Measurements from ENCODE around the gene KRTAP16-1.

KRTAP16-1 gene

DNA sequence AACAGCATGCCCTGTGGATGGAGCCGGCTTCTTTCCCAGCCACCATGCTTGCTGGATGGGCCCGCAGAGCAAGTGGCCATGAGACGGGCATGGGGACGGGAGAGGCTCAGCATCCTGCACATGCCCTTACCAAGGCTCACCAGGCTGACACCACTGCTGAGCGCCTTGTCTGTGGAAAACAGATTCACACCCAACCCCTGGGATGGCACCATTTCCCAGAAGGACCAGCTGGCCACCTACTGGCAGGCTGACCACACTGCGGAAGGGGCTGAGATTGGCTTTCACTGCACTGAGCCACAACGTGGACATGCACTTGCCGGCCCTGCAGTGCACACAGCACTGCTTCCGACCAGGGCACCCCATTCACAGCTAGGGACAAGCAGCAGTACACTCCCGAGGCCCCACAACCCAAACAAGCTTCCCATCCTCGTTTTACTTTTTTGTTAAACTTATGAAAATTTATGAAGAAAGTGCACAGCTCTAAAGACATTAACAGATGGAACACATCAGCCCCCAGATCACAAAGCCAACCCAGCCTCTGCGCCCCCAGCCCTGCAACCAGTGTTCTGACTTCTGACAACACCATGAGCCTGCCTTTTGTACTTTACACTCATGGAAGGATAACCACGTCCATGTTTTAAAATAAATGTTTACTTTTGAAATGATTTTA lies 20.3 kb upstream of the KRTAP16-1 start:
- Histone ChIP-seq H3K27me3 (ENCODE audit: insufficient read depth, low read length) (no peaks in the 10 kb centered on the region), H3K4me1 (ENCODE audit: control insufficient read depth, insufficient read depth, low read length, unreplicated experiment) (no peaks in the 10 kb centered on the region), H3K4me3 (ENCODE audit: low read depth, low read length) (no peak overlapping the region), H3K27ac (ENCODE audit: low read depth, low read length) (no peak overlapping the region), H3K36me3 (ENCODE audit: insufficient read depth, low read length) (no peaks in the 10 kb centered on the region), H3K79me2 (ENCODE audit: control insufficient read depth, insufficient read depth, low read length, unreplicated experiment) (no peaks in the 10 kb centered on the region), H2AFZ (ENCODE audit: low read length, unreplicated experiment) (no peak overlapping the region)

GRCh38 chr17:41328207-41328606 lies 19.1 kb upstream of the KRTAP16-1 start:
- Histone ChIP-seq H3K27ac (ENCODE audit: low read depth, low read length) (no peak overlapping the region), H2AFZ (ENCODE audit: low read length, unreplicated experiment) (no peak overlapping the region), H3K36me3 (ENCODE audit: insufficient read depth, low read length) (no peaks in the 10 kb centered on the region), H3K79me2 (ENCODE audit: control insufficient read depth, insufficient read depth, low read length, unreplicated experiment) (no peaks in the 10 kb centered on the region), H3K4me3 (ENCODE audit: low read depth, low read length) (no peak overlapping the region), H3K27me3 (ENCODE audit: insufficient read depth, low read length) (no peaks in the 10 kb centered on the region), H3K4me1 (ENCODE audit: control insufficient read depth, insufficient read depth, low read length, unreplicated experiment) (no peaks in the 10 kb centered on the region)

DNA sequence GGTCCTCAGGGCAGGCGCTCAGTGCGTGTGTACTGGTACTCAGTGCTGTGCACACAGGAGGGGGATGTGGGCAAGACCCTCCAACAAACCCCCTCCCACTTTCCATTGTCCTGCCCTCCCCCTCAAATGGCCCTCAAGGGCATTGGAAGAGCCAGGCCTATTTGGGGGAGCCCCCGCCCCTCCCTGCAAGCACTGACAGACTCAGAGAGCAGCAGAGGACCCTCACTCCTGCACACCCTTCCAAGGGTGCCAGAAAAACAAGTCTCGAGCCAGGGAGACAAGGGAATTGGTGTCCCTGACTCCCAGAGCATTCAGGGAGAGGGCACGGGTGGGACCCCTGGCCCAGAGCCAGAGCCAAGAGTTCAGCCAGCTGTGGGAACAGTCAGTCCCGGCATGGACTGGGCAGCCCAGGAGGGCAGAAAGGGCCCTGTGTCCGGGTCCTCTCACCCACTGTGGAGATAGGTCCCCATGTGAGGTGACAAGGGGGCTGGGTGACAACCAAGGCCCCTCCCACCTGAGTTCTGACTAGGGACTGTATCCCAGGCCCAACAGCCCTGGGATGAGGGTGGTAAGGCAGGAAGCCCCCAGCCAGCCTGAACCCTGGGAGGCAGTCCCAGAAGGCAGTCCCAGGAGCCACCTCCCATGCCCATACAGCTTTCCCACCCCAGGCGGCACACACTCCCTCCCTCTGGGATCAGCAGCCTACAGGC lies 18.5 kb upstream of the KRTAP16-1 start:
- H3K4me3 ChIP-seq (ENCODE audit: low read depth, low read length): no peak overlapping the region
- H2AFZ ChIP-seq (ENCODE audit: low read length, unreplicated experiment): no peak overlapping the region
- H3K79me2 ChIP-seq (ENCODE audit: control insufficient read depth, insufficient read depth, low read length, unreplicated experiment): no peaks in the 10 kb centered on the region
- no peaks in the 10 kb centered on the region for H3K4me1 ChIP-seq (ENCODE audit: control insufficient read depth, insufficient read depth, low read length, unreplicated experiment)
- no peaks in the 10 kb centered on the region for H3K27me3 ChIP-seq (ENCODE audit: insufficient read depth, low read length)
- no peak overlapping the region for H3K27ac ChIP-seq (ENCODE audit: low read depth, low read length)
- no peaks in the 10 kb centered on the region for H3K36me3 ChIP-seq (ENCODE audit: insufficient read depth, low read length)

- no peak overlapping the region for H3K27ac ChIP-seq (ENCODE audit: low read depth, low read length)
- no peaks in the 10 kb centered on the region for H3K4me1 ChIP-seq (ENCODE audit: control insufficient read depth, insufficient read depth, low read length, unreplicated experiment)
- H3K79me2 ChIP-seq (ENCODE audit: control insufficient read depth, insufficient read depth, low read length, unreplicated experiment): no peaks in the 10 kb centered on the region
- no peaks in the 10 kb centered on the region for H3K36me3 ChIP-seq (ENCODE audit: insufficient read depth, low read length)
- H3K4me3 ChIP-seq (ENCODE audit: low read depth, low read length): no peak overlapping the region
- H2AFZ ChIP-seq (ENCODE audit: low read length, unreplicated experiment): no peak overlapping the region
- H3K27me3 ChIP-seq (ENCODE audit: insufficient read depth, low read length): no peaks in the 10 kb centered on the region
These were observed 17.4 kb upstream of the KRTAP16-1 start for GRCh38 chr17:41326173-41327145.

DNA sequence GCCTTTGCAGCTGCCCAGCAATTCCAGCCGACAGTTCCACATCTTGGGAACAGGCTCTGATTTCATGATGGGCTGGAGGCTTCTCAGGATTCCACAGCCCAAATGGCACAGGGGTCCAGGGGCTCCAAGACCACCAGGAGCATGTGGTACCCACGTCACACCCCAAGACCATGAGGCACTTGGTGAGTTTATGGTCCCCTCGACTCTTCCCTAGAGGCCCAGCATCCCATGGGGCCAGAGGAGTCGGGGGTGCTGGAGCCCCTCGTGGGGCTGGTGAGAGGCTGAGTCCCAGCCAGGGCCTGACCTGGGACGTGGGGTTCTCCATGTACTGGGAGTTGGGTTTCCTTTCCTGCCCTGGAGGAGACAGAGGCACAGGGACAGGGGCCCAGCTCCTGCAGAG lies 16.5 kb upstream of the KRTAP16-1 start:
- Histone ChIP-seq H3K27me3 (ENCODE audit: insufficient read depth, low read length) (no peaks in the 10 kb centered on the region), H3K4me1 (ENCODE audit: control insufficient read depth, insufficient read depth, low read length, unreplicated experiment) (no peaks in the 10 kb centered on the region), H3K36me3 (ENCODE audit: insufficient read depth, low read length) (no peaks in the 10 kb centered on the region), H2AFZ (ENCODE audit: low read length, unreplicated experiment) (no peak overlapping the region), H3K27ac (ENCODE audit: low read depth, low read length) (no peak overlapping the region), H3K79me2 (ENCODE audit: control insufficient read depth, insufficient read depth, low read length, unreplicated experiment) (no peaks in the 10 kb centered on the region), H3K4me3 (ENCODE audit: low read depth, low read length) (no peak overlapping the region)

- H3K27me3 ChIP-seq (ENCODE audit: insufficient read depth, low read length): no peaks in the 10 kb centered on the region
- H3K4me3 ChIP-seq (ENCODE audit: low read depth, low read length): no peak overlapping the region
- H3K4me1 ChIP-seq (ENCODE audit: control insufficient read depth, insufficient read depth, low read length, unreplicated experiment): no peaks in the 10 kb centered on the region
- H2AFZ ChIP-seq (ENCODE audit: low read length, unreplicated experiment): no peak overlapping the region
- H3K27ac ChIP-seq (ENCODE audit: low read depth, low read length): no peak overlapping the region
- no peaks in the 10 kb centered on the region for H3K36me3 ChIP-seq (ENCODE audit: insufficient read depth, low read length)
- H3K79me2 ChIP-seq (ENCODE audit: control insufficient read depth, insufficient read depth, low read length, unreplicated experiment): no peaks in the 10 kb centered on the region
These were observed 16.0 kb upstream of the KRTAP16-1 start for GRCh38 chr17:41325126-41325525.

DNA sequence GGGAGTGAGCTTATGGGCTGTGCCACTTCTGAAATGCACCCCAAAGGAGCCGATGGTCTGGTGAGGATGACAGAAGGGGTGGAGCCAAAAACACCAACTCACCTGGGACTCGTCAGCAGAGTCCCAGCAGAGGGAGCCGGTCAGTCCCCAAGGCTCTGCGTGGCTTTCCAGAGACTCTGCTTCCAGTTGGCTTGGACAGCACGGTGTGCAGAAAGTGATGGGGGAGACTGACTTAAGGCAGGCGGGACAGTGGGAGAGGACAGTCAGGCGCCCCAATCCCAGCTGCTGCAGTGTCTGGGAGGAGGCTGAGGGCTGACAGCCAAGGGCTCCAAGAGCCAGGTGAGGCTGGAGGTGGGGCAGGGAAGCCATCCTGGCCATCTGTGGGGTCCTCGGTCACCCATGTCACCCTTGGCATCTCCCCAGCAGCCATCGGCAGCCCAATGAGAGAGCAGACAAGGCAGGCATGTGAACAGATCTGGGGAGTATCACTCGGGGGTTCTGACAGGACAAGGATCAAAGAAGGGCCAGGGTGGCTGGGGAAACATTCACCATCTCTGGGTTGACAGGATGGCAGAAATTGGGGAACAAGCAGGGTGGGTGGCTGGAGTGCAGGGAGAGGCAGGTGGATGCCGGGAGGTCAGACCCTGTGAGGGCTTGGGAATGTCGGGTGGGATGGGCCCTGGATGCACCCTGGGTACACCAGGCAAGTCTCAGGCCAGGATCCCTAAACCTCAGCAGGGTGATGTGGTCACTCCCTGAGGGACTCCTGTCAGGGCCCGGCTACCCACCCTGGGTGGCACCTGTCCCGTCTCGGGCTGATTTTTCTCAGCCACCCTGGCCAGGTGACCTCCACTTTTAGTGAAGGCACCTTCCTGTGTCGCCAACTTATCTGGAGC lies 15.3 kb upstream of the KRTAP16-1 start:
- H3K27me3 ChIP-seq (ENCODE audit: insufficient read depth, low read length): no peaks in the 10 kb centered on the region
- no peak overlapping the region for H2AFZ ChIP-seq (ENCODE audit: low read length, unreplicated experiment)
- H3K79me2 ChIP-seq (ENCODE audit: control insufficient read depth, insufficient read depth, low read length, unreplicated experiment): no peaks in the 10 kb centered on the region
- H3K4me3 ChIP-seq (ENCODE audit: low read depth, low read length): no peak overlapping the region
- no peak overlapping the region for H3K27ac ChIP-seq (ENCODE audit: low read depth, low read length)
- H3K4me1 ChIP-seq (ENCODE audit: control insufficient read depth, insufficient read depth, low read length, unreplicated experiment): no peaks in the 10 kb centered on the region
- no peaks in the 10 kb centered on the region for H3K36me3 ChIP-seq (ENCODE audit: insufficient read depth, low read length)

- Histone ChIP-seq H3K27ac (ENCODE audit: low read depth, low read length) (no peak overlapping the region), H3K4me1 (ENCODE audit: control insufficient read depth, insufficient read depth, low read length, unreplicated experiment) (no peaks in the 10 kb centered on the region), H3K4me3 (ENCODE audit: low read depth, low read length) (no peak overlapping the region), H3K79me2 (ENCODE audit: control insufficient read depth, insufficient read depth, low read length, unreplicated experiment) (no peaks in the 10 kb centered on the region), H3K27me3 (ENCODE audit: insufficient read depth, low read length) (no peaks in the 10 kb centered on the region), H3K36me3 (ENCODE audit: insufficient read depth, low read length) (no peaks in the 10 kb centered on the region), H2AFZ (ENCODE audit: low read length, unreplicated experiment) (no peak overlapping the region)
These were observed 14.1 kb upstream of the KRTAP16-1 start for GRCh38 chr17:41322903-41323895.

DNA sequence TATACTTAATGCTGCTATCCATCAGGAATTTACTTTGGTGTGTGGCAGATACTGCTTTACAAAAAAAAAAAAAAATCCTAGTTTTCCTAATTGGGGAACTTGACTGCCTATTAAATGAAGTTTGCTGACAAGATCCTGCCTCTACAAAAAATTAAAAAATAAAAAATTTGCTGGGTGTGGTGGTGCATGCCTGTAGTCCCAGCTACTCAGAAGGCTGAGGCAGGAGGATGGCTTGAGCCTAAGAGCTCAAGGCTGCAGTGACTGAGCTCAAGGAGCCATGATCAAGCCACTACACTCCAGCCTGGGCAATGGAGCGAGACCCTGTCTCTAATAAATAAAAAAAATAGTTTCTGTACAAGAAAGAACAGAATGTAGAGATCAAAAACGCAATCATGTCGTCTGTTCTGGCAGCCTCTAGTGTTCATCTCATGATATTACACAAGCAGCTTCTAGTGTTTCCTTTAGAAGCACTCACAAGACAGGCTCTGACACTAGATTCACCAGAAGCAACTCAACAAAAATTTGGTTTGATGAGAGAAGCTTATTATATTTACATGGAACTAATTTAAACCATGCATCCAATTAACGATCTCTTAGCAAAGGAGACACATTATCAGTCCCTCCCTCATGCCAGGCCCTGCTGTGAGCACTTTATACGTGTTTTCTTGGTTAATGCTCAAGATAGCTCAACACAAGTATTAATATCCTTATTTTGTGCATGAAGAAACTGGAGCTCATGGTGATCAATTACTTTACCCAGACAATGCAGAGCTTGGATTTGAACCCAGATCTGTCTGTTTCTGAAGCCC lies 13.2 kb upstream of the KRTAP16-1 start:
- no peak overlapping the region for H2AFZ ChIP-seq (ENCODE audit: low read length, unreplicated experiment)
- H3K27ac ChIP-seq (ENCODE audit: low read depth, low read length): no peak overlapping the region
- no peaks in the 10 kb centered on the region for H3K4me1 ChIP-seq (ENCODE audit: control insufficient read depth, insufficient read depth, low read length, unreplicated experiment)
- H3K4me3 ChIP-seq (ENCODE audit: low read depth, low read length): no peak overlapping the region
- no peaks in the 10 kb centered on the region for H3K79me2 ChIP-seq (ENCODE audit: control insufficient read depth, insufficient read depth, low read length, unreplicated experiment)
- no peaks in the 10 kb centered on the region for H3K36me3 ChIP-seq (ENCODE audit: insufficient read depth, low read length)
- H3K27me3 ChIP-seq (ENCODE audit: insufficient read depth, low read length): no peaks in the 10 kb centered on the region

Data from ACC112 (cell line).